HL-60/S4 treated with retinoic acid at 250 ng/mL for 4 days and 3 days (cell line): ENCODE data around the gene NOTCH4.
"Not testable (repeated sequence)": the region's sequence is repeated elsewhere in the genome, so short reads cannot be mapped to it uniquely, and the experiment has no call there.

Source experiments
- in situ Hi-C: fragments of 300-500 bp; cut with MboI; formaldehyde crosslinking; loops from 2 replicates; pipeline ENCODE4 v1.7.0; 2022; ENCODE audit warnings: low sequenced_read_pairs

NOTCH4 gene

DNA sequence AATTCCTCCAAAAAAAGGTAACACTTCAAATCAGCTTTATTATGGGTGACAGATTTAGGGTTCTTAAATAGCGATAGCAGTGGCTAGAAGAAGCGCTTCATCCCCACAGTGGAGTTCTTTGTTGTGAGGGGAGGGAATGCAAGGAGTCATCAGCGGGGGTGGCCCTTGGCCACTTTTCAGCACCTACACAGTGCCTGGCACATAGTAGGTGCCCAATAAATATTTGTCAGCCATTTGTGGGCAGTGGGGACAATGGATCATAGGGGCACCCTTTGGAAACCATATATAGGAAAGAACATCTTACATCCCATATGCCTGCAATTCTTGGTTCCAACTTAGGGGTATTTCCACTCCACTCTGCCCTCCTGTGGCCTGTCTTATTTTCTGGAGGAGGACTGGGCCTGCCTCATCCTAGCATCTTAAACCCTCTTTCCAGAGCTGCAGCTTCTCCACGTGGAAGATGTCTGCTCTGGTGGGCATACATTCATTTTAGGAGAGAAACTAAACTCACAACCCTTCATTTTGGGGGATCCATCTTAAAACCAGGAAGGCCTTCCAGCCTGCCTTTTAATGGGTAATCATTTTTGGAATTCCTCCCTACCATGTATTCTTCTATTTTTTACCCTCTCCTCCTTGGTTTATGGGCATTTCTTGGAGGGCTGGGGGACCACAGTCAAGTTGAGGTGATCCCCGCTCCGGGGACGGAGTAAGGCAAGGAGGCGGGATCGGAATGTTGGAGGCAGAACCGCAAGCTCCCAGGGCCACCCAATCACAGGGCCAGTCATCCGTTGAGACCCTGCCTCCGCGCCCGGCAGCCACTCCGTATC lies 28.8 kb downstream of the NOTCH4 start:
- in situ Hi-C loops = no loop called here

DNA sequence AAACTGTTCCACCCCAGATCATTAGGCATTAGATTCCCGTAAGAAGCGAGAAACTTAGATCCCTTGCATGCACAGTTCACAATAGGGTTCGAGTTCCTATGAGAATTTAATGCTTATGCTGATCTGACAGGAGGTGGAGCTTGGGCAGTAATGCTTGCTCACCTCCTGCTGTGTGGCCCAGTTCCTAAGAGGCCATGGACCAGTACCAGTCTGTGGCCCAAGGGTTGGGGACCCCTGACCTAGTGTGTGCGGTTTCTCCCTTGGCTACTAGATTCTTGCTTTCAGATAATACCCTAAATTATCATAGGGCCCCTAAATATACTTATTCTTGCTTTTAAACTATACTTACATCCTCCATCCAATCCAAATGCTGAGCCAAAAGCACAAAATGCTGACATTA lies 29.5 kb downstream of the NOTCH4 start:
- in situ Hi-C loops = no loop called here

DNA sequence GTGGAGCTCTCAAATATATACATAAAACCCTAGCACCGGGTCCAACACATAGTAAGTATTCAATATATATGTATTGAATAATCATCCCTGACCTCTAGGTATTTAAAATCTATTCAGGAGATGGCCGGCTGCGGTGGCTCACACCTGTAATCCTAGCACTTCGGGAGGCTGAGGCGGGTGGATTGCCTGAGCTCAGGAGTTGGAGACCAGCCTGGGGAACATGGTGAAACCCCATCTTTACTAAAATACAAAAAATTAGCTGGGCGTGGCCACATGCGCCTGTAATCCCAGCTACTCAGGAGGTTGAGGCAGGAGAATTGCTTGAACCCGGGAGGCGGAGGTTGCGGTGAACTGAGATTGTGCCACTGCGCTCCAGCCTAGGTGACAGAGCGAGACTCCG lies 30.8 kb downstream of the NOTCH4 start:
- in situ Hi-C loops = not testable (repeated sequence)

DNA sequence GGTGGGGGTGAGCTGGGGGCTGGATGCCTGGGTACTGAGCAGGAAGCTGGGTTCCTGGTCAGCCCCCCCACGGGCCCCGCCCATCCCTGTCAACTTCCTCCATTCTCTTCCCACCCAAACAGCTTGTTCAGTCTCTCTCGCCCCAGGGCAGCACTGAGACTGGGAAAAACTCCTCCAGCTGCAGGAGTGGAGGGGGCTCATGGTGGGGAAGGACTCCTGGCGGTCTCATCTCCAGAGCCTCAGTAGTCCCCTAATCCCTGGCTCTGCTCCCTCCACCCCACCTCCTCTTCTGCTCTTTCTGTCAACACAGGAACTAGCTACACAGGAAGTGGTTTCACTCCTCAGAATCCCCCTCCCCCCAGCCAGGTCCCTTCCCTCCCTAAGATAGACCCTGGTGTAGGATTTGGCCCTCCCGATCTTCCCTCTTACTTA lies 31.2 kb downstream of the NOTCH4 start, which contains the start of gene GPSM3:
Gene GPSM3 (minus strand): TSS at position 36 of the 432 bp plus-strand sequence. CDS start 130 bp downstream, outside the sequence.
- in situ Hi-C loops = no loop called here

DNA sequence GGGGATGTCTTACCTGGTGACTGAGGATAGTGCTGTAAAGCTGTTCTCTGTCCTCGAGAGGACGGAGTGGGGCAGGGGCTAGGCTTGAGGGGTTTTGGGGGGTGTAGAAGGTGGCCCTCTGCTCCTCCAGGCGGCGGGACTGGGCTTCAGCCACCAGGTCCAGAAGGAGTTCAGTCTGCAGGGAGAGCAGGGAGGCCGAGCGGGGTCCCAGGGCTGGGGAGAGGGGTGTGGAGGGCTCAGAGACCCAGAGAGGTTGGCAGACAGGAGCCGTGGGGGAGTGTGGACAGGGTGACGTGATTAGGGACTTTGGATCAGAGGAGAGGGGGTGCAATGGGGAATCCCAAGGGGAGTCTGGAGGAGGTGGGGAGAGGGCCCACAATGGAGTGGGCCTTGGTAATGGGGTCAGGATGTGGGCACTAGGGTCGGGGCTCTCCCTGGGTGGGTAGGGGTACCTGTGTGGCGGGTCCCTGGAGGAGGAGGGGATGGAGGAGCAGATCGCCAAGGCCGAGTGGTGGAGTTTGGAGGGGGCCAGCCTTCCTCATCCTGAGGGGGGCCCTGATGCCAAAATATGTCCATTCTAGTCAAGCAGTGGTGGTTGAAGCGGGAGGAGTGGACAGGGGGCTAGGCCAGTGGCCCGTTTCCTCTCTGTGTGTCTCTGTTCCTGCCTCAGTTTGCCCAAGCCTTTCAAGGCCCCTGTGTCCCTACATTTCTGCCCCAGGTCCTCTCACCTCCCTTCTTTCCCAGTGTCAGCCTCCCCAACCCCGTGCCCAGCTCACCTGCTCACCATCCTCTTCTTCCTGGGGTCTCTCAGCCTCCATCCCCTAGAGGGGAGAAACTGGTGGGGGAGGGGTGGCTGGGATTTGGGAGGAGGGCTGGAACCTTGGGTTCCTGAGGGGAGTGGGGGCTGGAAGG lies 31.9 kb downstream of the NOTCH4 start:
- in situ Hi-C loops = no loop called here

DNA sequence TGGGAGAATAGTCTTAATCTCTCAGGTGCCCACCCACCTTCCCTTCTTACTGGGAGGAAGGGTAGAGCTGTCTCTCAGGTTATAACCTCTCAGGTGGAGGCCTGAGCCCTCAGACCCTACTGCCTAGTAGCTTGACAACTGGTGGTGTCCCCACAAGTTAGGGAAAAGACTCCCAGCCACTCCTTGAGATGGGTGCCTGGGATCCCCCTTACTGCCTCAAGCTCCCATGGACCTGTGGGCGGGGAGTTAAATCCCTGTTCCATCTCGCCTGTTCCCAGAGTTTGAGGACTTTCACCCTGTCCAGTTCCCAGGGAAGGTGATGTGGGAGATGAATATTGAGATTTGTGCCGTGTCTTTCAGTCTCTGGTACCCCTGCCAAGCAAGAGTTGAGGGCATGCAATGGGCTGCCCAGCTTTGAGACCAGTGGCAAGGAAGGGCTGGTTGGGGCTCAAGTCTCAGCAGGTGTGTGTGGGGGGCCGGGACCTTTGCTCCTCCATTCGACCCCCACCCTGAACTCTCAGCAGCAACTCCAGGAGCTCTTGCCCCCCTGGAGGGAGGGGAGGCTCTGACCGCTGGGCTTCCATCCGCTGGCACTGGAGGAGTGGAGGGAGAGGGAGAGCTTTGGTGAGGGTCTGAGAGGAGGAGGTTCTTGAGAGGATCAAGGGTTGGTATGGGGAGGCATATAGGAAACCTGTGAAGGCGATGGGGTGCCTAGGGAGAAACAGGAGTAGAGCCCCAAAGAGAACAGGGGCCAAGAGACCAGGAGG lies 32.8 kb downstream of the NOTCH4 start:
- in situ Hi-C loops = no loop called here

DNA sequence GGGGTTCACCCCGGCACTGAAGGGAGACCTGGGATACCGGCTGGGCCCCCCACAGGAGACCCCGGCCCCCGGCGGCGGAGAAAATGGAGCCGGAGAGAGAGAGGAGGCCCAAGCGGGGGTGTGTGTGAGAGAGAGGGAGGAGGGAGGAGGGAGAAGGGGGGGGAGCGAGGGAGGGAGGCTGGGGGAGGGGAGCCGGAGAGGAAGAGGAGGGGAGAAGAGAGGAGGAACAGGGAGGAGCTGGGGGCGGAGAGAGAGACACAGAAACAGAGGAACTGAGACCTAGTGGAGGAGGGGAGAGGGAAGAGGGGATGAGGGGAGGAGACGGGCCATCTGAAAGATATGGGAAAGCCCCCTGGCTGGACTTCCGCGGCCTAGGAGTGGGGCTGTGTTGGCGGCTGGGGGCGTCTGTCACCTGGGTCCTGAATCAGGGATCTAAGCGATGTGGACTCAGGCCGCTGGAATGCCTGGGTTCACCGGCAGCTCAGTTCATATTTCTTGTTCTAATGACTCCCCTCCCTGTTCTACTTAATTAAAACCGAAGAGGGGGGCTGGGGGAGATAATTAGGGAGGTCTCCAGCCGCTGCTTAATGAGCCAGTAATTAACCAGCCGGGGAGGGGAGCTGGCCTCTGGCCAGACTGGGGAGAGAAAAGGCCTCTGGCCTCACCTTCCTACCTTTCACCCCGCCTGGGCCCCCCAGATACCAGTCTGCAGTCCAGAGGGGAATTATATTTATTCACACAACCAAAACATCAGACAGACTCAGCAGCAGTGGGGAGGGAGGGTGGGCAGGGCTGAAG lies 33.6 kb downstream of the NOTCH4 start, which contains the start of gene PBX2:
Gene PBX2 (minus strand): TSS at position 149 of the 798 bp plus-strand sequence. CDS start 287 bp downstream, outside the sequence.
- in situ Hi-C loops = no loop called here

DNA sequence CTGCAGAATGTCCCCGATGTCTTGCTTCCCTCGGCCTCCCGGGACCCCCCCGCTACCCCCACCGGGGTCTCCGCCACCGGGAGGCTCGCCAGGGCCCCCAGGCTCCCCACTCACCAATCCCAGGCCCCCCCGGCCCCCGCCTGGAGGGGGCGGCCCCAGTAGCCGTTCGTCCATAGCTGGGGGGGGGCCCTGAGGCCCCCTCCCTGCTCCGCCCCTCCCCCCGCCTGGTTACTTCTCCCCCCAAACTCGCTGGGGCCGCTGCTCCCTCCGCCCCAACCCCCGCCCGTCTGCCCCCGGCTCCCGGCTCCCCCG lies 34.2 kb downstream of the NOTCH4 start:
- in situ Hi-C loops = no loop called here

DNA sequence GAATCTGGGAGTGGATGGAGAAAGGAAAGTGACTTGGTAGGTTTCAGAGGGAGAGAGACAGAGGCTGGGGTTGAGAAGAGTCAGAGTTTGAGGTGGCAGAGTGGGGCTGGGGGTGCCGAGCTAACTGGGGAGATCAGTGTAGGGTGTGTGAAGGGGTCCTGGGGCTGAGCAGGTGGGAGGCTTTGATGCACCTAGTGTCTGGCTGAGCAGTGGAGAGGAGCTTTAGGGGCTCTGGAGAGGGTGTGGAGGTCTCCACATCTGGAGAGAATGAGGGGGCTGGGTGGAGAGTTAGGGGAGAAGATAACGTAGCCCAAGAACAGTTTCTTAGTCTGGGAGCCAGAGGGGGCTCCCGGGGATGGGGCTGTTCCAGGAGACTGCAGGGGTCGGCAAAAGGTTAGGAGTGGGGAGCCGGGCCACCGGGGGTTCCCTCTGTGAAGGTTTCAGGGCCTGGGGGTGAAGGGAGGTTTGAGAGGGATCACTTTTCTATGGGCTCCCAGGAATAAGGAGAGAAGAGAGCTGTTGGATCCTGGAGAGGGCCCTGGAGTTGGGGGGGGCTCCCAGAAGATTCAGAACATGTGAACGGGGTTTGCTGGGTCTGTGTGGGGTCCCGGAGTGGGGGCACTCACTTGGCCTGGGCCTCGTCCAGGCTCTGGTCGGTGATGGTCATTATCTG lies 34.7 kb downstream of the NOTCH4 start:
- in situ Hi-C loops = no loop called here

DNA sequence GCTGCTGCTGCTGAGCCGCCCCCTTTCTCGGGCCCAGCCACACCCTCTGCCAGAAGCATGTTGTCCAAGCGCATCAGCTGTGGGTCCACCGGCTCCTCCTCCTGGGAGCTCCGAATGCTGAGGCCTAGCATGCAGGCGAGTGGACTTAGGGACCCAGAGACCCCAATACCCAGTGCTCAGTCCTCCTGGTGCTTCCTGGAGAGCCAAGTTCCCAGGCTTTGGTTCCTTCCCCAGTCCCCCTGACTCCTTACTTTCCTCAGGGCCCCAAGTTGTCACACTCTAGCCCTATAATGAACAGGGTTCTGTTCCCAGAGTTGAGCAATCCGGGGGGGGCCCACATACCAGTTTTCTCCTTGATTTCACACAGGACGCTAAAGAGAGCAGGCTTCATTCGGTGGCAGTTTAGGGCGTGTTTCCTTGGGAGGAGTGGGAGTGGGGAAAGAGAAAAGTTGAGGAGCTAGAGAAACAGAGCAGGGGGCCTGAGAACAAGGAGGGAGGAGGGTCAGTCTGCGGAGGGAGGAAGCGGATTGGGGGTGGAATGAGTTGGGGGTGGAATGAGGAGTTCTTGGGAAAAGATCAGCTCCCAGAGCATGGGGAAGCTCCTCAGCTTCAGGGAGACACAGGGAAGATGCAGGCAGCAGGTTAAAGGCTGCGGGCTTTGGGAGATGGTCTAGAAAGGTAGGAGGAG lies 35.3 kb downstream of the NOTCH4 start:
- in situ Hi-C loops = no loop called here

DNA sequence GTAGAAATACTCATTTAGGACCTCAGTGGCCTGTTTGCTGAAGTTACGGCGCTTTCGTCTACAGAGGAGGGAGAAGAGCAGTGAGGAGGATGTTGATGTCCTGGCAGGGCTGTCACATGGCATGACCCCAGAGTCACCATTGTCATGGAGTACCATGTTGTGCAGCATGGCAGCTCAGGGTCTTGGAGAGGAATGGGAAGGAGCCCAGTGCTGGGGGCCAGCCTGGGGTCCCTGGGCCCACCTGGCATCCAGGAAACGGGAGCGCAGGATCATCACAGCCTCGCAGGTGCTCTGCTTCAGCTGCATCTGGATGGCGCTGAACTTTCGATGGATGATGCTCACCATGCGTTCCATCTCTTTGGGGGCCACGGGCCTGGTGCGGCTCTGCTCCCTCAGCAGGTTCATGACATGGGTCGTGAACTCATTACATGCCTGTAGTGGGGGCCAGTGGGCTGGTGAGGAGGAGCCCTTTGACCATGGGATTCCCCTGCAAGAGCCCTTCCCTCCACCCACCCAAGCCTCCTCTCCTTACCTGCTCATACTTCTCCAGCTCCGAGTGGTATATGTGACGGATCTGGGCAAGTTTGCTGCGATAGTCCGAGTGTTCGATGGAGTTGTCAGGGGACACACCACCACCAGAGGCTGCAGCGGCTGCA lies 36.0 kb downstream of the NOTCH4 start:
- in situ Hi-C loops = not testable (repeated sequence)

DNA sequence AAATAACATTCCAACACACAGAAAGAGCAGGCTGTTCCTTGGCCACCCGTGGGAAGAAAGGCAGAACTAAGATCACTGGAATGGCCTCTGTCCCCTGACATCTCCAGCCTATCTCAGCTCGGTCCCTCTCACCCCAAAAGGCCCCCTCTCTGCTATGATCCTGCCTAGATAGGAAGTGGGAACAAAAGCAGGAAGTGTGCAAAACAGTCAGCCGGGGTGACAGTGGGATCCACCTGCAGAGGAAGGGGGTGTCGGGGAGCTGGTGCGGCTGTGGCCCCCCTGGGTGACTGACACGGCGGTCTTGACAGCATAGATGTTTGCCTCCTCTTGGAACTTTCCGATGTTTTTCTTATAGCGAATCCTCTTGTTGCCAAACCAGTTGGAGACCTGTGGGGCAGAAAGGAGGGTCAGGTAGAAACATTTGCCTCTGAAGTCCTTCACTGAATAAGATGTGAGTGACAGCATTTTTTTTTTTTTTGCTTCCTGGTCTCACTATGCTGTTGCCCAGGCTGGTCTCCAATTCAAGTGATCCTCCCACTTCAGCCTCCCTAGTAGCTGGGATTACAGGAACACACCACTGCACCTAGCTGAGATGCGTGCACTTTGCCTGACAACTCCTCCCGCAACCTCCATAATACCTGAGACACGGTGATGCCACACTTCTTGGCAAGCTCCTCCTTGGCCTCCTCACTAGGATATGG lies 36.7 kb downstream of the NOTCH4 start:
- in situ Hi-C loops = no loop called here

DNA sequence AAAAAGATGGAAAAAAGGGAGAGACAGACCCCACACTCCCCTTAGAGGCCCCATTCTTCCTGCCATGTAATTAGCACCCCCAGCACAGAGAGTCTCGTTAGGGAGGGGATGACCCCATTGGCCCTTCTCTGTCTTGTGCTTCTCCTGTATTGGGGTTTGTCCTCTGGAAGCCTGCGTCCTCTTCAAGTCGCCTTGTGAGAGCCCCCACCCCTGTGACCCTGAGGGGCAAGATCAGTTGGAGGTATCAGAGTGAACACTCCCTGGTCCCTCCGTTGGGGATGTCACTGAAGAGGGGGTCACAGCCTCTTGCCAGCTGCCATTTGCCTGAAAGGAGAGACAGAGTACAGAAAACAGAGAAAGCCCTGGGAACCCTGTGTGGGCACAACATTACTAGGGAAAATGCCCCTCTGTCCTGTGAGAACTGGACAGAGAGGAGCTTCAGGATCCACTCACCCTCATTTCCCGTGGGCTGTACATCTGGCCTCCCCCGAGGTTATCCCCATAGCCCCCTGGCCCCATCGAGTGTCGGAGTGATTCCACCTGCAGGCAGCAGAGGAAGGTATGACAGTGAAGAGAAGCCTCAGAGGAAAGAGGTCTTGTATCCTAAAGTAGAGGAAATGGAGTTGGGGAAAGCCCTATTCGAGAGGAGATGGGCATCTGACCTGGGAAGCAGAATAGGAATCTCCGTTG lies 37.6 kb downstream of the NOTCH4 start:
- in situ Hi-C loops = not testable (repeated sequence)

DNA sequence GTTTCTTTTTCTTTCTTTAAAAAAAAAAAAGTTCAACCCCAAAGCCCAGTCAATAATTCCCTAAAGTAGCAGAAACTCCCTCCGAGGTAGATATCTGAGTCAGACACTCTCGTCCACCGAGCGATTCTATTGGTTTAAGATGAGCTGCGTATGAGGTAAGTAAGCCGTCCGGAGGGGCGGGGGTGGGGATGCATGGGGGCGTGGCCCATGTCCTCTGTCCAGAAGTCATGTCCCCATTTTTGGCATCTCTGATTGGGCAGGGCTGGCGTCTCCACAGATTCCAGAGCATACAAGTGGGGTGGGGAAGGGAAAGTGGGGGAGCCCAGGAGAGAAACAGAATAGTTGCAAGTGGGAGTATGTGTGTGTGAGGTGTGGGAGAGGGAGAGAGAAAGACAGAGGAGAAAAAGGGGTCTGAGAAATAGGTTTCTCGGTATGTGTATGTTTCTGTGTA lies 38.2 kb downstream of the NOTCH4 start:
- in situ Hi-C loops = not testable (repeated sequence)

DNA sequence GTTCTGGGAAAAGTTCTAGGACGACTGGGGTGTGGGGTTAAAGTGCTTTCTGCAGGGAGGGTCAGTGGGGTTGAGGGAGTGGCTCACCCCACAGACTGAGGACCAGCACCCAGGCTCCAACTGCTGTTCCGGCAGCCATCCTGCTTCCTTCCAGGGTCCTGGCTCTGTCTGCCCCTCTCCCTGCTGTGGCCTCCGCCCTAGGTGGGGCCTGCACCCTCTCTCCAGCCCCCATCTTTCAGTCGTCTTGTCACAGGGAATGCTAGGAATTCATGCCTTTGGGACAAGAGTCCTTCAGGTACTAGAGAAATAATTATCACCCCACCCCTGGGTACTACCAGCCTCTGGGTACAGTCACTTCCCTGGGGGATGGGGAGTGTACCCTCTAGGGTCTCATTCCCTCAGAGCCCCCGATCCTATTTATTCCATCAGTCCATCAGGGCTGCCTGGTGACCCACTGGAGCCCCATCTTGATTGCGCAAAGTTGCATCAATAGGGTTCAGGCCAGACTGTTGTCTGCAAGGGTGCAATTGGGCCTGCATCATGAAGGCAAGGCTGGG lies 39.7 kb downstream of the NOTCH4 start, which contains the start of gene AGER:
Gene AGER (minus strand): TSS at position 170 of the 557 bp plus-strand sequence. CDS start 31 bp downstream, at position 139.
- in situ Hi-C loops = no loop called here

DNA sequence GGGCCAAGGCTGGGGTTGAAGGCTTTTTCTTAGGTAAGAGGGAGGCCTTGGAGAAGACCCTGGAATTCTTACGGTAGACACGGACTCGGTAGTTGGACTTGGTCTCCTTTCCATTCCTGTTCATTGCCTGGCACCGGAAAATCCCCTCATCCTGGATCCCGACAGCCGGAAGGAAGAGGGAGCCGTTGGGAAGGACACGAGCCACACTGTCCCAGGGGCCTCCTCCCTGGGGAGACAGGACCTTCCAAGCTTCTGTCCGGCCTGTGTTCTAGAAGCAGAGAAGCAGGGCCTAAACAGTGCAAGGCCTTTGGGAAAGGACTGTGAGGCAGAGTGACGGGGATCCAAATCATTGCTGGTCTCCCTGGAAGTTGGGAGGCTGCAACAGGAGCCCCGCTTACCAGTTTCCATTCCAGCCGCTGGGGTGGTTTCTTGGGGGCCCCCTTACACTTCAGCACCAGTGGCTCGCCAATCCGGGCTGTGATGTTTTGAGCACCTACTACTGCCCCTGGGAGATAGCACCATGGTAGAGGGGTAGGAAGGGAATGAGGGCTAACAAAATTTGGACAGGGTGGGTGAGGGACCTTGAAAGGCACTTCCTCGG lies 40.3 kb downstream of the NOTCH4 start:
- in situ Hi-C loops = no loop called here
